GM12873 (cell line): ENCODE data around the gene PPP3CA.

Experiments
- TF ChIP-seq, protein P1 (sequence below): IDR thresholded peaks from 2 replicates; pipeline ENCODE4 v1.5.1; 2012; ENCODE audit warnings: low read depth, mild to moderate bottlenecking, moderate library complexity, low read length, control low read depth; ENCODE audit not compliant: insufficient read depth; ENCODE audit errors: missing control alignments

PPP3CA gene

DNA sequence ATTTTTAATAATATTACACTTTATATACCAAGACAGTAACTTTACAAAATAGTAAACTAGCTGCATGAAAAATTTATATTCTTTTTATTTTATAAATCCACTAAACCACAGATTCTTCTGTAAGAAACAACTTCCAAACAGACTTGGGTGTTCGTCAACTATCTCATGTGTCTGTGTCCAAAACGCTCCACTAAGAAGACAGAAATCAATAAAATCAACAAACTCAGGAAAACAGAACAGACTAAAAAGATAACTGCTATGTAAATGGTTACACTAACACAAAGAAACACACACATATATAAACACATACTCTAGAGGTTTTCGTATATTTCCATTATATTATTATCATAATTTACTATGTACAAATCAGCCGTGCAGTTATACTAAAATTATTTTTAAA, 158.4 kb downstream of the PPP3CA start:
- TF ChIP-seq, protein P1, sequence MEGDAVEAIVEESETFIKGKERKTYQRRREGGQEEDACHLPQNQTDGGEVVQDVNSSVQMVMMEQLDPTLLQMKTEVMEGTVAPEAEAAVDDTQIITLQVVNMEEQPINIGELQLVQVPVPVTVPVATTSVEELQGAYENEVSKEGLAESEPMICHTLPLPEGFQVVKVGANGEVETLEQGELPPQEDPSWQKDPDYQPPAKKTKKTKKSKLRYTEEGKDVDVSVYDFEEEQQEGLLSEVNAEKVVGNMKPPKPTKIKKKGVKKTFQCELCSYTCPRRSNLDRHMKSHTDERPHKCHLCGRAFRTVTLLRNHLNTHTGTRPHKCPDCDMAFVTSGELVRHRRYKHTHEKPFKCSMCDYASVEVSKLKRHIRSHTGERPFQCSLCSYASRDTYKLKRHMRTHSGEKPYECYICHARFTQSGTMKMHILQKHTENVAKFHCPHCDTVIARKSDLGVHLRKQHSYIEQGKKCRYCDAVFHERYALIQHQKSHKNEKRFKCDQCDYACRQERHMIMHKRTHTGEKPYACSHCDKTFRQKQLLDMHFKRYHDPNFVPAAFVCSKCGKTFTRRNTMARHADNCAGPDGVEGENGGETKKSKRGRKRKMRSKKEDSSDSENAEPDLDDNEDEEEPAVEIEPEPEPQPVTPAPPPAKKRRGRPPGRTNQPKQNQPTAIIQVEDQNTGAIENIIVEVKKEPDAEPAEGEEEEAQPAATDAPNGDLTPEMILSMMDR = no peak

DNA sequence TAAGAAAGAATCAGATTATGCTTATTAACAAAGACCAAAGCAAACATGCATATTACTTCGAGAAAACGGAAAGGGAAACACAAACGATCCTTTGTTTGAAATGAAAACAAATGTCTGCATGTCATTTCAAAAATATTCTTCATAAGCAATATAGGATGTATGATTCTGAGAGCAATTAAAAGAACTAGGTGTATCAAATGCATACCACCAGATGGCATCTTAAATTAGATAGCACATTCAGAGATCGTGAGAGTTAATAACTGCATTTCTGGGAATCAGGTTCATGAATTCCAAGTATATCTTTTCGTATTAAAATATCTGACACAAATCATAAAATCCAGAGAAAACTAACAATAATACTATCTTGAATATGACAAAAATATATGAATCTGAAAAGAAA, 159.5 kb downstream of the PPP3CA start:
- TF ChIP-seq, protein P1 = no peak

DNA sequence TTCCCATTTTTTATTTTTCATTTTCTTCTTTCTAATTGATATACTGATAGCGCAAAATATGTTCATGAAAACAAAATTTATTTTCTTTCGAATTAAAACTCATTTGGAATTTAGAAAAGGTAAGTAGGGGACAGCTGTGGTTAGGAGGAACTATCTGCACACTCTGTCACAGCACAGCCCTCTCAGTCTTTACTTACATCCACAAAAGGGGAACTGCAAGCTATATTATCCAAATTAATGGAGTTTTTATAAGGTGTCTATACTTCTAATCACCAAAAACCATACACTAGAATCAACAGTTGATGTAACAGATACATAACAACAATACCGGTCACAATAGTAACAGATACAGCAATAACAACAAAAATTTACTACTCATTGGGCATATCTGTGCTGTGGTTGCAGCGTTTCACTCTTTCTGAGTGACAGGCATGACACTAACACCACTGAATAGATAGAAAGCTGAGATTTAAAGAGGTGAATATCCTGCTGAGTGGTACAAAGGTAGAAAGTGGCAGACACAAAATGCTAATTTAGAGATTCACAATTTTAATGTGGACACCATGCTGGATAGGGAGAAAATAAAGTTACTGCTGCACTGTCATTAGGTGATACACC, 160.7 kb downstream of the PPP3CA start:
- TF ChIP-seq, protein P1 = no peak

DNA sequence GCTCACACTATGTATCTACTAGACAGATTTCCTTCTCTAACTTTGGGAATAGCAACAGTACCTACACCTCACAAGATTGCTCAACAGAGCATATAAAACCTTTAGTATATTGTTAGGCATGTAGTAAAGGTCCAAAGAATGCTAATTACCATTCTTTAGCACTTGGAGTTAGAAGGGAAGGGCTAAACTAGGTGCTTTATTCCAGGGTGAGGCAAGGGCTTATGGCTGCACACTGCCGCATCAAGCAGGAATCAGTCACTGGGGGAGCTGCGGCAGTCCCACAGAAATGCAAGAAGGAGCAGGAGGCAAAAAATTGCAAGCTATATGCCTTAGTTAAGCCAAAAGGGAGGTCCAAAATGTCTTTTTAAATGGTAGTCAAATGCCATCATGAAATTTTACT, 162.7 kb downstream of the PPP3CA start:
- TF ChIP-seq, protein P1 = no peak

DNA sequence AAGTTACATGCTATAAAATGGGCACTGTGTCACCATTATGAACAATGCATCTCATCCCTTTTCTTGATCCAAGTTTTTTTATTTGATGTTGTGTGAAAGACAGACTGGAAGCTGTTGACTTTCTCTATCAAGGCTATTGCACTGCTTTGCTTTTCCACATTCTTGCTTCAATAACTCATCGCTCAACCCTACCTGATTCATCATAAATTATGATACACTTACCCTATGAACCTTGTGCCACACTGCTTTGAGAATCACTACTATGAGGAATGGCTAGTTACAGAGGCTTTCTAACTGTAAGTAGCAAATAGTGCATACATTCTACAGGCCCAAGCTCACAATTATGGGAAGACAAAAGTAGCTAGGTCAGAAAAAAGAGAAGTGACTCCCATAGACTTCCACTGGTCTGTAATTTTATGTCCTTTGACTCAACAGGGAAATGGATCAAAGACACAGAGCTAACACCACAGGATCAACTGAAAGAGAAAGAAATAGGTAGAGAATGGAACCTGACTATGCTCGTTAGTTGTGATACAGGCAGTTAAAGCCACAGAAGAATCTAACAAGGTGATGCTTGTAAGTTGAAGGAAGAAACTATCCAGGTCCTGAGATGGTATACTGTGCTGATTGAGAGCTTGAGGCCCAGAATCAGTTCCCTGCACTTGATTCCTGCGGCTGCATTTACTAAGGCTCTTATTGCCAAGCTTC, 163.5 kb downstream of the PPP3CA start:
- TF ChIP-seq, protein P1 = no peak

DNA sequence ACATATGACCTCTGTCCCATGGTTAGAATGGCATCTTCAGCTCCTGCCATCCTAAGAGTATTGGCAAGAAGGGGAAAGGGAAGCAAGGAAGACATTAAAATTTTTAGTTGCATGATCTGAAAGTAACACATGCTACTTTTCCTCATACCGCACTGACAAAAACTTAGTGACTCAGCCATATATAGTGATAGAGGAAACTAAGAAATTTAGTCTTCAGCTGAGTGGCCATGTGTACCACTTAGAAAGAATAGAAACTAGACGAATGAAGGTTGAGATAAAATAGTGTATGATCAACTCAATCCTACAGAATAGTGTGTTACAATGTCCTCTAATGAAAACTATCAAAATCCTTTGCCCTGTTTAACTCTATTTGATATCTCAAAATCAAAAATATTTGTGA, 164.1 kb downstream of the PPP3CA start:
- TF ChIP-seq, protein P1 = no peak

DNA sequence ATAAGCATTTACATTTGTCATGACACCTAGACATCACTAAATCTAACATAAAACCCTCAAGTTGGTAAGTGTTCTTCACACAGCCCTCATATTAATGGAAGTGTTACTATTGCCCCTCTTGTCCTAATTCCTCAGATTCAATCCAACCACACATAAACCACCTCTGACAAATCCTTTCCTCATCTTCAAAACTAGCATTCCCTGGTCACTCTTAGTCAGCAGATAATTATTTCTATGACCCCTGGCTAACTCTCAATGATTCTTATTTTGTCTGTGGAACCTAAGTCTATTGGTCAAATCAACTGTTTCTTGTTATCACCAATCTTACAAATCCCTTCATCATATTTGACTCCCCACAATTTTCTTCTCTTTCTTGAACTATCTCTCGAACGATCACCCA, 168.6 kb downstream of the PPP3CA start:
- TF ChIP-seq, protein P1 = no peak
